T-helper 2 cell treated with Interferon-gamma antibody and Interleukin-4, amounts not matched to agents 100 ng/mL and 5 ng/mL, for 36 hours (primary cell): ENCODE measurements around the gene CBLB. TPM values are rescaled to one million over a fixed set of nuclear protein-coding genes. Genes with fewer than 3 reads are reported as not detected.

ENCODE experiments used
- intact Hi-C: fragments of 100-400 bp; cut with micrococcal nuclease; formaldehyde crosslinking; loops from one replicate; pipeline ENCODE4 v1.15.1; 2023
- total RNA-seq: library from RNA; stranded (reverse); gene quantifications from 2 replicates; pipeline ENCODE4 v1.2.3, GENCODE V29; 2022

The CBLB gene
- total RNA-seq, result 67.2 and 70.3 TPM in 2 replicates

DNA sequence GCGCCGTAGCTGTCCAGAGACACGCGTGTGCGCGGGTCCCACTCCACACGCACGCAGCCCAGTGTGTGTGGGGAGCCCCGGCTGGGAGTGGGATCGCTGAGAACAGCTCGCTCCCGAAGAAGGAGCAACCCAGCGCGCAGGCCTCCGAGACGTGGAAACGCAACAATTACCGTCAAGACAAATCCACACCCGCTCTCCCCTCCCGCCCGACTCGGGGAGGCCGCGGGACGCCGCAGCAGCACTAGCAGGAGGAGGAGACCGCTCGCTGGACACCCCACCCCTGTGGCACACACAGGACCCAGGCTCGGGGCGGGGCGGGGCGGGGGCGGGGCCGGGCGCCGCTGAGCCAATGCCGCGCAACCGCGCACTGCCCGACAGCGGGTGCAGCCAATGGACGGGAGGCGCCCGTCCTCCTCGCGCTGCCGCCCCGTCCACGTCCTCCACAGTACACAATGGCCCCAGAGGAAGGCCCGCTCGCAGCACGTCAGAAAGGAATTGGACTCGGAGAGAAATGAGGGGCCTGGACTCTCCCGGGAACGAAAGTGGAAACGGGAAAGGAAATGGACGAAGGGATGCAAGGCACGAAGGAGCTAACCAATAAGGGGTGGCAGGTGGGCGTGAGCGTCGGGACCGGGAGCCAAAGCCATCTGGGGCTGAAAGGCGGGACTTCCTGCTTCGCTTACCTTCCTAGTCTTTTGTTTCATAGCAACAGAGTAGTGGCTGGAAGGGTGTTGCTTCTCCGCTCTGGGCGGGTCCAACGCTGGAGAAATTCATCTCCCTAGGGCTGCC lies at the start of gene CBLB:
CBLB (minus strand) TSS at position 271 of the 789 bp plus-strand sequence. CDS start 1,435 bp downstream, outside the sequence.
- intact Hi-C loops, result loop anchor here (1.0 to 5.0 kb wide), 10 partner anchors 8 to 740 kb away; partner anchors contain the start of gene ALCAM

DNA sequence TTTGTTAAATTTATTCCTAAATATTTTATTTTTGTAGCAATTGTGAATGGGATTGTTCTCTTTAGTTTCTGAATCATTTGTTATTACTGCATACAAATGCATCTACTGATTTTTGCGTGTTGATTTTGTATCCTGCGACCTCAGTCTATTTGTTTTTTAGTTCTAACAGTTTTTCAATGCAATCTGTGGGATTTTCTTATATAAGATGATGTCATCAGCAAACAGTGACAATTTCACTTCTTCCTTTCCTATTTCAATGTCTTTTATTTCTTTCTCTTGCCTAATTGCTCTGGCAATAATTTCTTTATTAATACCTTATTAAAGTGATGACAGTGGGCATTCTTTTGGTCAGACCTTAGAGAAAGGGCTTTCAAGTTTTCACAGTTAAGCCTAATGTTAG lies 48.0 kb upstream of the CBLB start:
- intact Hi-C loops, result no loop called here

DNA sequence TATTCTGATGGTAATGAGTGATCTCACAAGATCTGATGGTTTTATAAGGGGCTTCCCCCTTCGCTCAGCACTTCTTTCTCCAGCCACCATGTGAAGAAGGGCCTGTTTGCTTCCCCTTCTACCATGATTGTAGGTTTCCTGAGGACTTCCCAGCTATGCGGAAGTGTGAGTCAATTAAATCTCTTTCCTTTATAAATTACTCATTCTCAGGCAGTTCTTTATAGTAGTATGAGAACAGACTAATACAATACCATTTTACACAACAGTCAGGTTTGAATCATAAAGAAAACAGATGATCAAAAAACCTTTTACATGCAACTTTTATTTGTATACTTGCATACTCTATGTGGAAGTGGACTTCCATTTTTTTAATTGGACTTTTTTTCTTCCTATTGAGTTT lies 46.7 kb upstream of the CBLB start:
- intact Hi-C loops, result no loop called here

DNA sequence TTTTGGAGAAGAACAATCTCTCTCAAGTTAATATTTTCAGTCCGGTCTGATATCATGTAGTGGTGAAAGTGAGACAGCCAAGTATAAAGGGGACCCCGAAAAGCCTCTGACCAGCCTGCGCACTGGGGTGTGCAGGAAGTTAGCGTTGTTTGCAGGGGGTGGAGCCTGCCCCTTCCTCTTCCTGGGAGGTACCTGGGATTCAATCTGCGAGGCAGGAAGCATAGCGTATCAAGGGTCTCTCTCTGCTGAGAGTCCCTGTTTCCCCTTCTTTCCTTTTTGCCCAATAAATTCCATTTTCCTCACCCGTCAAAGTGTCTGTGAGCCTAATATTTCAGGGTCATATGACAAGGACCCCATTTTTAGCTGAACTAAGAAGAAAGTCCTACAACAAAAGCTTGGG lies 44.8 kb upstream of the CBLB start:
- intact Hi-C loops, result no loop called here

DNA sequence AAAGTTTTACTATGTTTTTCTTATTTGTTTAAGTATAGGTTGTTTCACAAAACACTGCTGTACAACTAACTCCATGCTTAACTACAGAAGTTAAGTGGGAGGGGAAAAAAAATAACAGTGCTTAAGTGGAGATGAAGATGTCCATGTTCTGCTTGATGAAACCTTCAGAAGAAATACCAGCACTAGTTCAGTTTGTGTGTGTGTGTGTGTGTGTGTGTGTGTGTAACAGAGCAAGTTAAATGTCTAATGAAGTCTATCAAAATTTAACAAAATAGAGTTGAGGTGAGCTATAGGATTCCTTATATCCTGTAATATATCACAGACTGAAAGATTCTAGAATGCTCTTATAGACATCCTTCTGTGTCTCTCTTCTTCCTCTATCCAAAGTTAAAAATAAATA lies 44.1 kb upstream of the CBLB start:
- intact Hi-C loops, result no loop called here

DNA sequence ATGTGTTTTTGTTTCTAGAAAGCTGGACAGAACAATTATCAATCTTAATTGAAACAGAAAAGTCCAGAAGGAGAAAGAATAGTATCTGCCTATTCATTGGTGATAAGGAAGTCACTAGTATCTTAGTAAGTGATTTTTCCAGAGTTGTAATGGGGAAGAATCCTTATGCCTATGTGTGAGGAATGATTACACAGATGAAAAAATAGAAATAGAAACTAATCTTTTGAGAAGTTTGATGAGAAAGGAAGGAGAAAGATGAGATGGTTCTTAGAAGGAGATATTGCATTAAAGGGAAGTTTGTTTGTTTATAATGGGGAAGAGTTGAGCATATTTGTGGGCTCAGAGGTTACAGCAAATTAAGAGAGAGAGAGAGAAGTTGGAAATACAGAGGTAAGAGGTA lies 42.7 kb upstream of the CBLB start:
- intact Hi-C loops, result no loop called here

DNA sequence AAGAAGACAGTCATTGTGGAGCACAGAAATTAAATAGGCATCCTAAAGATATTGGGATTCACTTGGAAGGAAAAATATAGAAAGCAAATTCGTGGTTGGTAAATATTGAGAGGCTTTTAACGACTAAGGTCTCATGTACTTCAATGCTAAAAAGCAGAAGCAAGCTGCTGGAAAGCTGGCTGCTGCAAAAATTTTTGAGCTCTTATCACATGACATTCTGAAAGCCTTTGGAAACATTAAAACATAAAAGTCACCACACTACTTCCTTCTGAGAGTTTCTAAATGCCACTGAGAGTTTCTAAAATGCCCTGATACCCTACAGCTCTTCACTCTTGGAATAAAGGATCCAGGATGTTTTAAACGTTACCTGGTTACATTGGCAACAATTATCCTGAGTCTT lies 39.0 kb upstream of the CBLB start:
- intact Hi-C loops, result no loop called here

DNA sequence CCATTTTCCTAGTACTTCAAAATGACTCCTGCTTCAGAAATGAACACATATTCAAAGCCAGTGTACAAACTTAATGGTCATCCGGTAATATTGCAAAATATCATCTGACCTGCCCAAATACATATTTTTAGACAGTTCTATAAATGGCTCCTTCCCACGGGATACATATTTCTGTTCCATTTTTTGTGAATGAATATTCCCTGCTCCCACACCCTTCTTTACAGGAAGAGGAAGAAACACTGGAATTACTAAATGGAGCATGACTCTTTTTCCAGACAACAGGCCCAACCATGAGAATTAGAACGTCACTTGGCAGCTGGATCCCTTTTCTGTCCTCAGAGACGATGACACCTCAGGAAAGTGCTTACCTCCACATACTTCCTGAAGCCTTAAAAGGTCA lies 38.0 kb upstream of the CBLB start:
- intact Hi-C loops, result no loop called here

DNA sequence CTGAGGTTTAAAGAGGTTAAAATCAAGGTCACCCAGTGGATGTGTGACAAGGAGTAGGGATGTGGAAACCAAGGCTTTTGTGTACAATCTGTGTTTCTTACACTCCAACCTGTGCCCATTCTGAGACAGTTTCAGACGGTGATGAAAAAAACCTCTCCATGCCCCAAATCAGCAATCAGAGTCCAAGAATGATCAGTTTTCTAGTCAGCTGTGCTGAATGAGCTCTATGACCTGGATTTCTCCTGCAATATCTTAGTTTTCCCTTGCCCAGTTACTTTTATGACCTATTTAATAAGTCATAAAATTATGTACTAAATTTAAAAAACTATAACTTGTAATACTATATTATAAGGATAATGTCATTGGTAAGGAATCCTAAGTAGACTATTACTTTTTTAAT lies 37.5 kb upstream of the CBLB start:
- intact Hi-C loops, result no loop called here

DNA sequence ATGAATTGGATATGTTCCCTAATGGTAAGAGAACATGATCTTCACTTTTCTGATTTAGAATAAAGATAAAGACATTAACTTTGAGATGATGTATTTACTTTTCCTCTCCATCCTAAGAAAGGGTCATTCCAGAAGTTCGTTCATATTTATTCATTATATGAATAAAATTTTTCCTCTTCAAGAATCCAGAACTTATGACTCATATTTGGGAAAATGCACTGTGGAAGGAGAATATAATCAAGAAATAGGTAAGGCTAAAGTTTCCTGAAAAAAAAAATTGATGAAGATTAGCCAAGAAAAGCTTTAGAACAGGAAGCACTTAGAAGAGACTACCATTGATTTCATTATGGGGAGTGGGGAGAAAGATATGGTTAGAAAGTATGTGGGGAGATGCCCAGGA lies 36.5 kb upstream of the CBLB start:
- intact Hi-C loops, result no loop called here

DNA sequence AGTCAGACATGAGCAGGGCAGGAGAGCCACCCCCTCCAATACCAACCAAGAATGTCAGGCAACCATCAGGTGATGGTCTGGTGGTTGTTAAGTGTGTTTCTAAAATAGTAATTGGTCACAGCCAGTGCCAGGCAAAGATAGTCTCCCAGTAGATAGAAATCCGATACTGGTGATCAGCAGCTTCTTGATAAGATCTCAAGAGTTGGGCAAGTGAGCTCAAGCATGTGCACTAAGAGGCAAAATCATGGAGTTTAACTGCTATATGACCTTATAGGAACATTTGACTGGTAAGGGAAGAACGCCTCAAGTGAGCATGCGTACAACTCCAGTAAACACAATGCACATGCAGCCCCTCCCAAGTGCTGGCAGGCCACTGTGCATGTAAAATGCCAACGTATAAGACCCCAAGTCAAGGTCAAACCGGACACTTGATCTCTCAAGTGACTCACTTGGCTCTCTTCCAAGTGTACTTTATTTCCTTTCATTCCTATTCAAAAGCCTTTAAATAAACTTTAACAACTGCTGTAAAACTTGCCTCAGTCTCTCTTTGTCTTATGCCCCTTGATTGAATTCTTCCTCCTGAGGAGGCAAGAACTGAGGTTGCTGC lies 36.0 kb upstream of the CBLB start:
- intact Hi-C loops, result no loop called here

DNA sequence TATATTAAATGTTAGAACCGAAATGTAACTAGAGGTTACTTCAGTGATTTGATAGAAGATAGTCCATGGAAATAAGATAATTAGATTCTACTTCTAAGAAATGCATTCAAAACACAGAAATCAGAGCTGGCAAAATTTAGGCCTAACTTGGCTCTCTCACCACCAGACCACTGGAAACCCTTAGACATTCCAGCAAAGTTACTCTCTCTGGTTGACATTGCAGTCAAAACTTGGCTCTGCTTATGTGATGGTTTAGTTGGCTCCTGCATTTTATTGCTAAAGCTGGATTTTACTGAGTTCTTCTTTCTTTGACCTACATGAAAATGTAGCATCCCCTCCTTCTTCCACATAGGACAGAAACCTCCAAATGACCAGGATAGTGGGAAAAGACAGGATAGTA lies 35.4 kb upstream of the CBLB start:
- intact Hi-C loops, result no loop called here

DNA sequence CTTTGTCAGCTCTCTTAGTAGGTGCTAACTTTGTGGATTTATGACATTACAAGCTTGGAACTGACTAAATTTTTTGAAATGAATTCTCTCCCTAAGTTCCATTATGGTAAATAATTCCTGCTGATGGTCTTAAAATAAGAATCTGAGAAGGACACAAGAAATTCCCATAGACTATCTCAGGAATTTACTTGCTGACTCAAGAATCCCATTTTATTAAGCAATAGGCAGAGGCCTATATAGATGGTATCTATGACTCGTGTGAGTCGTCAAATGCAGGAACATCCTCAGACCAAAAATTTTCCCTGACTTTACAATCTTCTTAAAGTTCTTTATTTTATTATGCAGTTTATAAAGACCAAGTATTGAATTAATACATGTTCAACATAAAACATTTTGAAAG lies 30.7 kb upstream of the CBLB start:
- intact Hi-C loops, result no loop called here

DNA sequence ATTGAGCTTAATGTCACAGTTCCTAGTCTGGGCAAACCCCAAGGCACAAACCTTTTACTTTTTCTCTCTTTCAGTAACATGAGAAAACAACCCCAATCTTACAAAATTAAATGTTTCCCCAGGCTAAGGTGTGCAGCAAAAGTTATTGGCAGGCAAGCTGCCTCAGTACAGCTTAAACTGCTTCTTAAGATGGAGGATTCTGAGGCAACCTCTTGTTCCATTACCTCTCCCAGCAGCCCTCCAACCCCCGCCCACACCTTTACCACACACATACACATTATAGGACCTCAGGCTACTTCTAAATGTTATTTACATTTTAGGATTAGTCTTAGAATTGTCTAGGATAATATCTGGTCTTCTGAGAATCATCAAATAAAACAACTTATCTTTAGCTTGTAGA lies 22.3 kb upstream of the CBLB start:
- intact Hi-C loops, result no loop called here

DNA sequence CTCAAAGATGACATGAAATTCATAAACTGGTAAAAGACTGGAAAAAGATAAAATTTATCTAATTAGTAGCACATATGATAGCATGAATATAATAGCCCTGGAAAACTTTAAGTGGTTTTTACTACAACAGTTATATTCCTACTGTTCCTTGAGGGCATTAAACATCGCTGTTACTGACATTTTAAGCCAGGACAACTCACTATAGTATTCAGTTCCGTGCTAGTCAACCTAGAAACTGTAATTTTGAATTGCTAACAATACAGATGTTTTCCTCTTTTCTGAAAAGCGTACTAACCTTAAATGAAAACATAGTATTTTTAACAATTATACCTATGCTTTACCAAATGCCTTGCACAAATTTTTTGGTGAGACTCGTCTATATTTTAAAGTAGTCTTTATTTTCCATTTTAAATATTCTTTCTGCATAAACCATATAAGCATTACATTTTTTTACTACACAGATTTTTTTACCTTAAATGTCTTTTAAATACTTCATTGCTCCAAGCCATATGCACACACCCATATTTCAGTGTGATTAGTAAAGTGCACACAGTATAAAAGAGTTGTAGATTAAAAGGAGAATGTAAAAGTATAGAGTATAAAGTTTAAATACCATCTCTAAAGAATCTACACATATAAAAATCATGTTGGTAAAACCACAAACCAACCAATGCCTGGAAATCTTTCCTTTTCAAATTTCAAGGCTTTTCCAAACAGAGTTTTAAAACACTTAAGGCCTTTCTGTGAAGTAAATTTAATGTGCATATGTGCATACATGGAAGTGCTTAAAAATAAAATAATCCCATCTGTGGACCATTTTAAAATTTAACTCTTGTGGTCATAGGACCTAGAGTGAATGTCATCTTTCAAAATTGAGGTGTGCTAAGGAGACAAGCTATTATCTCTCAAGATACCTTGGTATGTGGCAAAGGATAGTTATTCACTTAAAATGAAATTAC lies 20.1 kb upstream of the CBLB start:
- intact Hi-C loops, result no loop called here

DNA sequence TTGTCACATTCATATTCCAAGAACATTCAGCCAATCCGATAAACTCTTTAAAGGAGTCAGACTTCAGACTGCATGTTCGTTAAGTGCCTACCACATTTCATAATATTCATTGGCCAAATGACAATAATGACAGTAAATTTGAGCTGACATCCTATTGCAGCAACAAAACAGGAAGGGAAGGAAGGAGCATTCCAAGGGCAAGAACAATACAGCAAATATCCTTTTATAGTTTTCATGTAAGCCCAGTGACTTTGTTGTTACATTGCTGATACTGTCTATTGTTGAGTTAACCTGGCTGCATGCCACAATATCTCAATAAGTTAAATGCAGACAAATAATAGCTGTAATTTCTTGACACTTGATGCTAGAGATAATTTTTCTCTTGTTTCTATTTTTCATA lies 16.4 kb upstream of the CBLB start:
- intact Hi-C loops, result no loop called here

DNA sequence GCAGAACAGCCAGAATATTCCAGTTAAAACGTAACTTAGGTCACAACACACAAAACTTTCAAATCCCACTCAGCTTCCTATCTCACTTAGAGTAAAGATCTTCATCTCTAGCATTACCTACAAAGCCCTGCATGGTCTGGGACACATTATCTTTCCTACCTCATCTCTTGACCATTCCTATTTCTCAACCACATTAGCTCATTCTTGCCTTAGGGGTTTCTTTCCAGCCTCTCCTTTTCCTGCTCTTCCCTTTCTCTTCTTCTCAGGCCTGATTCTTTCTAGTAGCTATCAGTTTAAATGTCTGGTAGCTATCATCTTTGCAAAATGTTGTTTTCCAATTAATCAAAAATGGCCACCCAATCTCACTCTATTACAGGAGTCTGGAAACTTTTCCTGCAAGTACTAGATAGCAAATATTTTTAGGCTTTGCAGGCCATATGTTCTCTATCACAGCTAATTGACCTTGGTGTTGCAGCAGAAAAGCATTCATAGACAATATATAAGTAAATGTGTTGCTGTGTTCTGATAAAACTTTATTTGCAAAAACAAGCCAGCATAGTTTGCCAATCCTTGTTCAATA lies 15.1 kb upstream of the CBLB start:
- intact Hi-C loops, result no loop called here

DNA sequence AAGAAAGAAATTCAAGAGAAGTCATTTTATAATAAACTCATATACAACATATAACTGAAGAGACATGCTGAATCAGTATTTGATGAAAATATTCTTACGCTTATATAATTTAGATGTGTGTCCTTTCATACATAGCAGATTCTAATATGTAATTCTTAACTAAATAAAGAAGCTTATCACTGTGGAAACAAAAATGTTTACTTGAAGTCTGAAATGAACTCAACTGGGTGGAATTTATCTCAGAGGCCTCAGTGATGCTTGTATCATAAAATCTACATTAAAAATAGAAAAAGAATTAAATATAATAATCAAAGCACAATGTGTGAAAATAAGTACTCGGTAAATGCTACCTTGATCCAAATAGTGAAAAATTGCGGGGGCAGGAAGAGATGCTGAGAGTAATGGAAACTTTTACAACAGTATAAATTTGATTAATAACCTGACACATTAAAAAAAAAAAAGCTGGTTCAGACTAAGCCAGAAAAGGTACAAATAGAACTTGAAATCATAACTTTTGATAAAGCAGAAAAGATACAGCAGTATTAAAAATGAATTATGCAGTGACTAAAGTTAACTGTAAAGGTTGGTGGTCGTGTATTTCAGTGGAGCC lies 12.0 kb upstream of the CBLB start:
- intact Hi-C loops, result no loop called here

DNA sequence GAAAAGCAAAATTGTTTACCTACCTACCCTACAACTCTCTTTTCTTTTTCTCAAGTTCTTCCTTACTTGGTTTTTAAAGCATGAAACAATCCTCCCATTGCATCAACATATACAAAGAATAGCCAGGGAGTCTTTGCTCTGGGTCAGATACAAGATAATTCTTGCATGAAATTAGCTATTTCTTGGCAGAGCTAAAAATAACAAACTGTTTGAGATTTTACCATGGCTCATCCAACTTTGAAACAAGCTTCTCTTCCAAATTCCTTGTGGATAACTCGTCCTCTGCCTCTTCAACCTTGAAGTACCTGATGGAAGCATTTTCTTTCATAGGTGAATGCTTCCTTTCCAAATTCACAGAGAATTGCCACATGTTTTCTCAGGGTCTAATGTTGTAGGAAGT lies 9.2 kb upstream of the CBLB start:
- intact Hi-C loops, result no loop called here

DNA sequence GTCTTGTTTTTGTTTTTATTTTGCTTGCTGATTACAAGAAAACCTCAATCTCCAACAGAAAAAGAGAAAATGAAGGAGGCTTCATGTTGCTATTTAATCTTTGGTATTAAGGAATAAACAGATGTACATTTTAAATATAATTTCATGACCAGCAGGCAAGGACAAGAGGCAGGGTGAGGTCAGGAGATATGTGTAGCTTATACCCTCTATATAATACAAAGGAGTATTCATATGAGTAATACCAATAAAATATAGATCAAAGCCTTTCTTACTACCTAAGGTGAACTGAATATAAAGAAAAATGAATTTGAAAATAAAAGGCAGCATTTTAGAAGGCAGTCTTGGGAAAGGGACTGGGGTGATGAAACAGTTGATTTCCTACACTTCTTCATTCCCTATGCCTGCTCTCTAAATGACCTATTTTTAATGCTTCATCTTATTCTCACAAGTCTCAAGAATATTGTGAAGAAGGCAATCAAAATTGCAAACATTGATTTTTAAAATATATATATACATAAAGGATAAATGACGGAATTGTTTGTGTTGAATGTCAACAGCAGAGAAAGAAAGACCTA lies 8.6 kb upstream of the CBLB start:
- intact Hi-C loops, result loop anchor here (1.0 kb wide), 1 partner anchor 8 kb away; the partner anchor contains the start of gene CBLB
